ENCODE data around the gene SPIRE2. TPM values are rescaled to one million over a fixed set of nuclear protein-coding genes. Genes with fewer than 3 reads are reported as not detected.
"Not testable (repeated sequence)": the region's sequence is repeated elsewhere in the genome, so short reads cannot be mapped to it uniquely, and the experiment has no call there.

The SPIRE2 gene
- polyA plus RNA-seq, 1 experiment = 1.5 TPM

GRCh38 chr16:89871895-89872294 is 43.6 kb downstream of the SPIRE2 start:
- CTCF ChIA-PET = interaction anchor here (1.4 kb wide), 1 partner anchor 10 kb away, joined by 4 read pairs; no protein-coding TSS in a partner anchor
- POLR2A ChIA-PET = interaction anchor here (3.4 kb wide), 1 partner anchor 52 kb away, joined by 59 read pairs; the partner anchor contains the start of gene TUBB3
- Histone ChIP-seq H3K9me3 (ENCODE audit: control insufficient read depth, insufficient read depth, low read length) (peaks cover 12% of the 10 kb centered on the region), H3K27me3 (ENCODE audit: control insufficient read depth, insufficient read depth, low read length) (no peaks in the 10 kb centered on the region), H3K27ac (ENCODE audit: low read depth, low read length) (no peak overlapping the region), H3K4me3 (ENCODE audit: low read depth, low read length) (no peak overlapping the region)
- no peak for TF ChIP-seq CTCF (IDR thresholded peaks at IDR 0.05; ENCODE audit: low read depth, low read length)
- no peak for DNase-seq (ENCODE audit: low read depth, low spot score)

- no peak for TF ChIP-seq CTCF (IDR thresholded peaks at IDR 0.05; ENCODE audit: low read depth, low read length)
- ChIA-PET CTCF (interaction anchor here (0.9 to 1.2 kb wide), 3 partner anchors 12 to 173 kb away, joined by 3 to 9 read pairs (median 5); partner anchors contain the start of gene MC1R), POLR2A (interaction anchor here (0.5 to 3.4 kb wide), 17 partner anchors 8 to 1256 kb away, joined by 3 to 59 read pairs (median 3); partner anchors contain the start of genes MC1R and TUBB3)
- peak within 1 kb of the TSS; percentile 100 for H3K27ac ChIP-seq (ENCODE audit: low read depth, low read length)
- H3K27me3 ChIP-seq (ENCODE audit: control insufficient read depth, insufficient read depth, low read length) = no peaks in the 10 kb centered on the region
- H3K4me3 ChIP-seq (ENCODE audit: low read depth, low read length) = peak within 1 kb of the TSS; percentile 92
- no peaks in the 10 kb centered on the region; the same call in 1 of the 2 replicates for H3K9me3 ChIP-seq (ENCODE audit: control insufficient read depth, insufficient read depth, low read length)
- peak; percentile 56 for DNase-seq (ENCODE audit: low read depth, low spot score)
Measured at GRCh38 chr16:89873109-89873971, 45.1 kb downstream of the SPIRE2 start, which contains the start of gene TCF25. TCF25 (plus strand) TSS chr16:89873592; CDS start chr16:89873668, 76 bp downstream.

- POLR2A ChIA-PET = interaction anchor here (0.6 to 3.4 kb wide), 10 partner anchors 11 to 1257 kb away, joined by 3 to 59 read pairs (median 4); partner anchors contain the start of genes MC1R and TUBB3
Measured at GRCh38 chr16:89873972-89874689, 45.9 kb downstream of the SPIRE2 start.

GRCh38 chr16:89879123-89879522 is 50.8 kb downstream of the SPIRE2 start:
- H3K27me3 ChIP-seq (ENCODE audit: control insufficient read depth, insufficient read depth, low read length); H3K9me3 ChIP-seq (ENCODE audit: control insufficient read depth, insufficient read depth, low read length); DNase-seq (ENCODE audit: low read depth, low spot score); H3K4me3 ChIP-seq (ENCODE audit: low read depth, low read length); POLR2A ChIA-PET; H3K27ac ChIP-seq (ENCODE audit: low read depth, low read length): not testable (repeated sequence)
- CTCF ChIA-PET = interaction anchor here (1.5 kb wide), 1 partner anchor 39 kb away, joined by 4 read pairs; no protein-coding TSS in a partner anchor

More at GRCh38 chr16:89873972-89874689, 45.9 kb downstream of the SPIRE2 start:
- Histone ChIP-seq H3K27ac (ENCODE audit: low read depth, low read length) (peak overlapping the region; percentile 73), H3K27me3 (ENCODE audit: control insufficient read depth, insufficient read depth, low read length) (no peaks in the 10 kb centered on the region), H3K9me3 (ENCODE audit: control insufficient read depth, insufficient read depth, low read length) (no peaks in the 10 kb centered on the region; the same call in 1 of the 2 replicates), H3K4me3 (ENCODE audit: low read depth, low read length) (peak overlapping the region; percentile 92)
- CTCF ChIA-PET = interaction anchor here (0.9 to 1.2 kb wide), 2 partner anchors 13 to 45 kb away, joined by 5 to 9 read pairs; partner anchors contain the start of gene MC1R
- peak; percentile 94 for DNase-seq (ENCODE audit: low read depth, low spot score)
- no peak for TF ChIP-seq CTCF (IDR thresholded peaks at IDR 0.05; ENCODE audit: low read depth, low read length)
